Activated T-helper 1 cell treated with Interleukin-2 at 50 U/mL for 16 hours (primary cell): ENCODE data around the gene SLC2A1.
A peak's percentile ranks its signal among the peaks of the same experiment; 100 is the strongest.

Source experiments
- DNase-seq: peaks from one replicate; pipeline ENCODE4 v3.0.0-alpha.2; 2020; ENCODE audit warnings: low read depth

SLC2A1 gene

GRCh38 chr1:42960566-42961311 is 2.1 kb upstream of the SLC2A1 start:
- DNase-seq: no peak

- DNase-seq: no peak
These were observed 1.4 kb upstream of the SLC2A1 start for GRCh38 chr1:42960122-42960390.

- peak; percentile 57 for DNase-seq
These were observed 684 bp downstream of the SLC2A1 start for GRCh38 chr1:42957880-42958487.

- peak; percentile 13 for DNase-seq
These were observed 1.3 kb downstream of the SLC2A1 start for GRCh38 chr1:42957229-42957879.

- DNase-seq: no peak
These were observed 1.9 kb downstream of the SLC2A1 start for GRCh38 chr1:42956739-42957138.

GRCh38 chr1:42955311-42956063 is 3.2 kb downstream of the SLC2A1 start:
- no peak for DNase-seq

- DNase-seq: no peak
These were observed 5.2 kb downstream of the SLC2A1 start for GRCh38 chr1:42953182-42954180.

- DNase-seq: peak; percentile 43
These were observed 6.2 kb downstream of the SLC2A1 start for GRCh38 chr1:42952303-42953001.

GRCh38 chr1:42951588-42951987 is 7.1 kb downstream of the SLC2A1 start:
- no peak for DNase-seq

- DNase-seq: no peak
These were observed 8.6 kb downstream of the SLC2A1 start for GRCh38 chr1:42950116-42950481.

GRCh38 chr1:42949312-42950115 is 9.2 kb downstream of the SLC2A1 start:
- DNase-seq: no peak

- no peak for DNase-seq
These were observed 10.5 kb downstream of the SLC2A1 start for GRCh38 chr1:42947965-42948732.

GRCh38 chr1:42947117-42947516 is 11.6 kb downstream of the SLC2A1 start:
- DNase-seq: no peak

GRCh38 chr1:42946120-42946898 is 12.4 kb downstream of the SLC2A1 start:
- DNase-seq: no peak

GRCh38 chr1:42945164-42945563 is 13.5 kb downstream of the SLC2A1 start:
- no peak for DNase-seq

- no peak for DNase-seq
These were observed 14.3 kb downstream of the SLC2A1 start for GRCh38 chr1:42944246-42944928.

GRCh38 chr1:42943728-42944127 is 14.9 kb downstream of the SLC2A1 start:
- DNase-seq: no peak

- DNase-seq: no peak
These were observed 15.5 kb downstream of the SLC2A1 start for GRCh38 chr1:42943166-42943565.
